Spleen (tissue), 7 donors: ENCODE results near the gene CHKA.

Source experiments
- CTCF ChIP-seq, 11 experiments: fragments of 200-600 bp in 7 of 11; fragments of 450-650 bp in 4 of 11; sonication (generic) in 4 of 11; IDR thresholded peaks in 8 of 11; conservative IDR thresholded peaks in 3 of 11; 1 replicate in 7 of 11; 2 replicates in 4 of 11; pipeline versions ENCODE4 v1.4.0 to v1.8.0; 2016 to 2021; ENCODE audit warnings: antibody characterized with exemption in 11 of 11, inconsistent platforms in 4 of 11, mild to moderate bottlenecking in 1 of 11
- POLR2AphosphoS5 ChIP-seq, 3 donors: sonication (generic); formaldehyde crosslinking; IDR thresholded peaks; one replicate each; pipeline ENCODE4 v1.5.1; 2017; ENCODE audit warnings: antibody characterized with exemption in 3 of 3
- donor health status: DM: no; HTN: no; CAD: no; lungs with moderate emphysema.
- donor health status: DM: no; HTN: no; CAD: no.
- donor health status: DM: no; HTN: no; CAD: no.

GRCh38 chr11:68008381-68009337 is 112.5 kb downstream of the CHKA start:
- TF ChIP-seq POLR2AphosphoS5 (IDR thresholded peaks at IDR 0.05) (peak; percentile 79 to 87 (median 81)), CTCF (IDR thresholded peaks at IDR 0.05 in 8 of 11, conservative IDR thresholded peaks at IDR 0.05 in 3 of 11) (no peak)
